T-helper 17 cell (primary cell): ENCODE measurements around the gene SLC17A7. TPM values are rescaled to one million over a fixed set of nuclear protein-coding genes. Genes with fewer than 3 reads are reported as not detected.
A peak's percentile ranks its signal among the peaks of the same experiment; 100 is the strongest.
"Not testable (repeated sequence)": the region's sequence is repeated elsewhere in the genome, so short reads cannot be mapped to it uniquely, and the experiment has no call there.

ENCODE experiments used
- ATAC-seq: fragments of 150-1000 bp; cut with Tn5 transposase; 2 replicates; pipeline ENCODE4 v1.10.0; 2021; ENCODE audit warnings: mild to moderate bottlenecking, moderate library complexity
- DNase-seq, 3 donors: peaks; one replicate each; pipeline versions ENCODE4 v3.0.0 to v3.0.0-alpha.2; 2020 to 2021
- H3K9me3 ChIP-seq: one replicate; pipeline ENCODE4 v1.7.0; 2013; ENCODE audit warnings: low read length, mild to moderate bottlenecking; ENCODE audit not compliant: control insufficient read depth, poor library complexity, severe bottlenecking
- H3K27ac Mint-ChIP-seq: one replicate; pipeline ENCODE4 v1.8.0; 2022; ENCODE audit warnings: mild to moderate bottlenecking, moderate library complexity, mixed read lengths
- H3K27me3 Mint-ChIP-seq: one replicate; pipeline ENCODE4 v1.8.0; 2022; ENCODE audit warnings: mixed read lengths
- H3K36me3 Mint-ChIP-seq: one replicate; pipeline ENCODE4 v1.8.0; 2022; ENCODE audit warnings: low read depth, mixed read lengths
- H3K4me1 Mint-ChIP-seq: one replicate; pipeline ENCODE4 v1.8.0; 2022; ENCODE audit warnings: mild to moderate bottlenecking, mixed read lengths
- H3K4me3 Mint-ChIP-seq: one replicate; pipeline ENCODE4 v1.8.0; 2022; ENCODE audit warnings: mild to moderate bottlenecking, moderate library complexity, mixed read lengths
- total RNA-seq, 4 donors: library from RNA in 2 of 4; stranded (reverse) in 2 of 4; gene quantifications; one replicate each; pipeline ENCODE4 v1.2.3 and lab custom pipeline; 2022 to 2026

SLC17A7 gene
- total RNA-seq, 2 donors from 2014 or later, result not detected

- no peak overlapping the region for H3K4me3 Mint-ChIP-seq
- peaks cover 3% of the 10 kb centered on the region for H3K36me3 Mint-ChIP-seq
- peaks cover 7% of the 10 kb centered on the region for H3K4me1 Mint-ChIP-seq
- H3K27me3 Mint-ChIP-seq, result no peaks in the 10 kb centered on the region
- ATAC-seq (no peak), DNase-seq (no peak)
- H3K9me3 ChIP-seq, result no peaks in the 10 kb centered on the region
- peak overlapping the region; percentile 91 for H3K27ac Mint-ChIP-seq
Observed at GRCh38 chr19:49463960-49464740, 22.8 kb upstream of the SLC17A7 start.

DNA sequence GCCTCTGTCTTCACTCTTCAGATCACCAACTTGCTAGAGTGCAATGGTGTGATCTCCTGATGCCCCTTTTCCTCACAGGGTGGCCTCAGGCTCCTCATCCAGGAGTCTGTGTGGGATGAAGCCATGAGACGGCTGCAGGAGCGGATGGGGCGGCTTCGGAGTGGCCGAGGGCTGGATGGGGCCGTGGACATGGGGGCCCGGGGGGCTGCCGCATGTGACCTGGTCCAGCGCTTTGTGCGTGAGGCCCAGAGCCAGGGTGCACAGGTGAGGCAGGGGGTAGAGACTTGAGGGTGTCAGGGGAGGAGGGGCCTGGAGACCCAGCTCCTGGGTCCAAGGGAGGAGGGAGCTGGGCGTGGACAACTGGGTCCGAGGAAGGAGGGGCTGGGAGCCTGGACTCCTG, 21.2 kb upstream of the SLC17A7 start:
- Mint-ChIP-seq H3K4me1 (peaks cover 9% of the 10 kb centered on the region), H3K27ac (peak overlapping the region; percentile 39), H3K4me3 (no peak overlapping the region), H3K36me3 (no peaks in the 10 kb centered on the region), H3K27me3 (no peaks in the 10 kb centered on the region)
- DNase-seq (no peak), ATAC-seq (no peak)
- H3K9me3 ChIP-seq, result no peaks in the 10 kb centered on the region

GRCh38 chr19:49461656-49462055, 20.3 kb upstream of the SLC17A7 start:
- DNase-seq, result no peak
- Mint-ChIP-seq H3K36me3 (no peaks in the 10 kb centered on the region), H3K27me3 (no peaks in the 10 kb centered on the region), H3K27ac (peak overlapping the region; percentile 39), H3K4me3 (no peak overlapping the region), H3K4me1 (peaks cover 13% of the 10 kb centered on the region)
- H3K9me3 ChIP-seq, result no peaks in the 10 kb centered on the region
- no peak for ATAC-seq

DNA sequence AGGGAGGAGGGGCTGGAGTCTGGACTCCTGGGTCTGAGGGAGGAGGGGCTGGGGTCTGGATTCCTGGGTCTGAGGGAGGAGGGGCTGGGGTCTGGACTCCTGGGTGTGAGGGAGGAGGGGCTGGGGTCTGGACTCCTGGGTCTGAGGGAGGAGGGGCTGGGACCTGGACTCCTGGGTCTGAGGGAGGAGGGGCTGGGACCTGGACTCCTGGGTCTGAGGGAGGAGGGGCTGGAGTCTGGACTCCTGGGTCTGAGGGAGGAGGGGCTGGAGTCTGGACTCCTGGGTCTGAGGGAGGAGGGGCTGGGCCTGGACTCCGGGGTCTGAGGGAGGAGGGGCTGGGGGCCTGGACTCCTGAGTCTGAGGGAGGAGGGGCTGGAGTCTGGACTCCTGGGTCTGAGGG, 19.8 kb upstream of the SLC17A7 start:
- not testable (repeated sequence) for H3K4me3 Mint-ChIP-seq, H3K36me3 Mint-ChIP-seq, H3K27me3 Mint-ChIP-seq, DNase-seq, H3K27ac Mint-ChIP-seq, ATAC-seq, H3K9me3 ChIP-seq
- H3K4me1 Mint-ChIP-seq, result peaks cover 15% of the 10 kb centered on the region

GRCh38 chr19:49459388-49459787, 18.1 kb upstream of the SLC17A7 start:
- DNase-seq (no peak), ATAC-seq (no peak)
- H3K36me3 Mint-ChIP-seq, result no peaks in the 10 kb centered on the region
- no peak overlapping the region for H3K4me3 Mint-ChIP-seq
- no peaks in the 10 kb centered on the region for H3K27me3 Mint-ChIP-seq
- no peaks in the 10 kb centered on the region for H3K9me3 ChIP-seq
- peaks cover 13% of the 10 kb centered on the region for H3K4me1 Mint-ChIP-seq
- H3K27ac Mint-ChIP-seq, result peak overlapping the region; percentile 90

DNA sequence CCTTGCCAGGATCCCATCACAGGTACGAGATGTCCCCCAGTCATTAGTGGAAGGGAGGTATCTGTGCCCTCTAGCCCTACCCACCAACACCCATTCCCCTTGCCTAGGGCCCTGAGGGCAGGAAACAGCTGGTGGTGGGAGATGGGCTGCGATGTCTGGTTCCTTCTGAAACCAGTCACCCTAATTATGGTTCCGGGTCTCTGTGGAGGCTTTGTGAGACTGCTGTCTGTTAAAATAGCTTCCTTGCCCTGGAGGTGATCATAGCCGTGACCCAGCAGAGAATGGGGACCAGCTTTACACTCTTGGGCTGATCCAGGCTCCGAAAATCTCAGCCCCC, 17.2 kb upstream of the SLC17A7 start:
- no peaks in the 10 kb centered on the region for H3K27me3 Mint-ChIP-seq
- H3K4me3 Mint-ChIP-seq, result peak overlapping the region; percentile 67
- H3K4me1 Mint-ChIP-seq, result peaks cover 20% of the 10 kb centered on the region
- no peak for DNase-seq
- H3K36me3 Mint-ChIP-seq, result no peaks in the 10 kb centered on the region
- no peaks in the 10 kb centered on the region for H3K9me3 ChIP-seq
- ATAC-seq, result peak; percentile 32
- H3K27ac Mint-ChIP-seq, result peak overlapping the region; percentile 90

DNA sequence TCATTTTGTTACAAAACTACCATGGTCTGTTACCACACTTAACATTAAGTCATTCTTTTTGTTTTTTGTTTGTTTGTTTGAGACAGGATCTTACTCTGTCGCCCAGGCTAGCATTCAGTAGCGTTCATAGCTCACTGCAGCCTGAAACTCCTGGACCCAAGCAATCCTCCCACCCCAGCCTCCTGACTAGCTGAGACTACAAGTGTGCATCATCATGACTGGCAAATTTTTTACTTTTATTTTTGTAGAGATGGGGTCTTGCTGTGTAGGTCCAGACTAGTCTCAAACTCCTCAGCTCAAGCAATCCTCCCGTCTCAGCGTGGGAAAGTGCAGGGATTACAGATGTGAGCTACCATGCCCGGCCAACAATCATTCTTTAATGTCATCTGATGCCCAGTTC, 15.0 kb upstream of the SLC17A7 start:
- H3K27ac Mint-ChIP-seq, result peak overlapping the region; percentile 90
- H3K4me3 Mint-ChIP-seq, result peak overlapping the region; percentile 55
- peaks cover 35% of the 10 kb centered on the region for H3K4me1 Mint-ChIP-seq
- H3K9me3 ChIP-seq, result no peaks in the 10 kb centered on the region
- DNase-seq, result no peak
- no peak for ATAC-seq
- H3K27me3 Mint-ChIP-seq, result no peaks in the 10 kb centered on the region
- peaks cover 4% of the 10 kb centered on the region for H3K36me3 Mint-ChIP-seq

GRCh38 chr19:49455773-49456172, 14.4 kb upstream of the SLC17A7 start:
- Mint-ChIP-seq H3K4me3 (no peak overlapping the region), H3K27me3 (no peaks in the 10 kb centered on the region), H3K36me3 (peaks cover 4% of the 10 kb centered on the region), H3K27ac (peak overlapping the region; percentile 90), H3K4me1 (peaks cover 37% of the 10 kb centered on the region)
- DNase-seq, result no peak
- no peak for ATAC-seq
- no peaks in the 10 kb centered on the region for H3K9me3 ChIP-seq

- ATAC-seq (no peak), DNase-seq (no peak)
- Mint-ChIP-seq H3K4me3 (peak overlapping the region; percentile 96), H3K36me3 (peaks cover 4% of the 10 kb centered on the region), H3K4me1 (peaks cover 45% of the 10 kb centered on the region), H3K27ac (peak overlapping the region; percentile 99), H3K27me3 (no peaks in the 10 kb centered on the region)
- no peaks in the 10 kb centered on the region for H3K9me3 ChIP-seq
Observed at GRCh38 chr19:49453757-49454240, 12.5 kb upstream of the SLC17A7 start.

- H3K4me3 Mint-ChIP-seq, result peak within 1 kb of the TSS; percentile 96
- H3K27me3 Mint-ChIP-seq, result no peaks in the 10 kb centered on the region
- peaks cover 4% of the 10 kb centered on the region for H3K36me3 Mint-ChIP-seq
- peak; percentile 87 for ATAC-seq
- H3K4me1 Mint-ChIP-seq, result peaks cover 48% of the 10 kb centered on the region
- H3K27ac Mint-ChIP-seq, result peak within 1 kb of the TSS; percentile 99
- H3K9me3 ChIP-seq, result no peaks in the 10 kb centered on the region
- DNase-seq, result peak; percentile 97 to 98 (median 98)
Observed at GRCh38 chr19:49453013-49453756, 11.9 kb upstream of the SLC17A7 start, which contains the start of gene ALDH16A1. TSS of gene ALDH16A1 (plus strand) at chr19:49453225. CDS start at chr19:49453332, 107 bp downstream.

- peak within 1 kb of the TSS; percentile 99 for H3K27ac Mint-ChIP-seq
- H3K4me1 Mint-ChIP-seq, result peaks cover 42% of the 10 kb centered on the region
Observed at GRCh38 chr19:49451430-49452181, 10.3 kb upstream of the SLC17A7 start, which contains the start of gene PIH1D1. TSS of gene PIH1D1 (minus strand) at chr19:49451814. CDS start at chr19:49451574, 240 bp downstream.

GRCh38 chr19:49450405-49450804, 9.1 kb upstream of the SLC17A7 start:
- Mint-ChIP-seq H3K4me1 (peaks cover 42% of the 10 kb centered on the region), H3K27me3 (no peaks in the 10 kb centered on the region), H3K36me3 (peaks cover 4% of the 10 kb centered on the region), H3K27ac (peak overlapping the region; percentile 99), H3K4me3 (peak overlapping the region; percentile 99)
- no peaks in the 10 kb centered on the region for H3K9me3 ChIP-seq
- ATAC-seq, result no peak
- no peak for DNase-seq

More at GRCh38 chr19:49451430-49452181, 10.3 kb upstream of the SLC17A7 start, which contains the start of gene PIH1D1:
- ATAC-seq (peak; percentile 62), DNase-seq (peak; percentile 75 to 87 (median 83))
- H3K9me3 ChIP-seq, result no peaks in the 10 kb centered on the region
- H3K36me3 Mint-ChIP-seq, result peaks cover 4% of the 10 kb centered on the region
- no peaks in the 10 kb centered on the region for H3K27me3 Mint-ChIP-seq
- H3K4me3 Mint-ChIP-seq, result peak within 1 kb of the TSS; percentile 99

DNA sequence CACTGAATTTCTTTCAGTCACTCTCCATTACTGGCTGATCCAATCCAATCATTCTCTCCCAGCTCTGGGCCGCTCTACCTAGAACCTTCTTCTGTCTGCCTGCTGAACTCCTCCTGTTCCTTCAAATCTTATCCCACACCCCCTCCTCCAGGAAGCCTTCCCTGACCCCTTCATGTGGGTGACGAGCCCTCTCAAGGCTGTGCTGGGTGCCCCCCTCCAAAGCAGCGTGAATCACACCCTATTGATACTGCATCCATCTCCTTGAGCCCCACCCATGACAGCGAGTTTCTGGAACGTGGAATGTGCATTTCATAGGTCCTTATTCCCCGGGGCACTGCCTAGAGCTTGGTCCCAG, 7.1 kb upstream of the SLC17A7 start:
- H3K27ac Mint-ChIP-seq, result peak overlapping the region; percentile 95
- no peaks in the 10 kb centered on the region for H3K9me3 ChIP-seq
- peaks cover 4% of the 10 kb centered on the region for H3K36me3 Mint-ChIP-seq
- no peak overlapping the region for H3K4me3 Mint-ChIP-seq
- peaks cover 45% of the 10 kb centered on the region for H3K4me1 Mint-ChIP-seq
- H3K27me3 Mint-ChIP-seq, result no peaks in the 10 kb centered on the region
- ATAC-seq (no peak), DNase-seq (no peak)
